A673 (cell line): ENCODE measurements around the gene MGARP.

Experiments
- EZH2 ChIP-seq: fragments of 200-600 bp; sonication (generic); IDR thresholded peaks from 2 replicates; pipeline ENCODE4 v1.6.1; 2017; ENCODE audit warnings: borderline replicate concordance, low read depth, mild to moderate bottlenecking, mixed read lengths, antibody characterized with exemption, low read length; ENCODE audit not compliant: poor library complexity, severe bottlenecking
- TF ChIP-seq, protein P1 (sequence below): fragments of 300-800, 200-600 bp; sonication (generic); conservative IDR thresholded peaks from 2 replicates; pipeline ENCODE4 v1.5.1; 2017; ENCODE audit warnings: low read depth, mild to moderate bottlenecking, antibody characterized with exemption, low read length, moderate library complexity, mixed read lengths

DNA sequence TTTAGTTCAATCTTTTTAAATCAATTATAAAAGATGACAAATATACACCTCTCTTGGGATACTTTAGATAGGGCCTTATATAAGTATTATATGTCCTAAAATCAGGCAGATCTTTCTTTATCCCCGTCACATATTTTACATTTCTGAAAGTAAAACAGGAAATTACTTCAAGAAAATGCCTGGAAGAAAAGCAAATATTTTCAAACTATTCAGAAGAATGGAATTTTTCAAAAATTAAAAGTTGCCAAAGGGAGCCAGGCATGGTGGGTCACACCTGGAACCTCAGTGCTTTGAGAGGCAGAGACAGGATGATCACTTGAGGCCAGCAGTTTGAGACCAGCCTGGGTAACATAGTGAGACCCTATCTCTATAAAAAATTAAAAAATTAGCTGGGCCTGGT lies 34.4 kb downstream of the MGARP start:
- no peak for TF ChIP-seq EZH2
- TF ChIP-seq, protein P1, sequence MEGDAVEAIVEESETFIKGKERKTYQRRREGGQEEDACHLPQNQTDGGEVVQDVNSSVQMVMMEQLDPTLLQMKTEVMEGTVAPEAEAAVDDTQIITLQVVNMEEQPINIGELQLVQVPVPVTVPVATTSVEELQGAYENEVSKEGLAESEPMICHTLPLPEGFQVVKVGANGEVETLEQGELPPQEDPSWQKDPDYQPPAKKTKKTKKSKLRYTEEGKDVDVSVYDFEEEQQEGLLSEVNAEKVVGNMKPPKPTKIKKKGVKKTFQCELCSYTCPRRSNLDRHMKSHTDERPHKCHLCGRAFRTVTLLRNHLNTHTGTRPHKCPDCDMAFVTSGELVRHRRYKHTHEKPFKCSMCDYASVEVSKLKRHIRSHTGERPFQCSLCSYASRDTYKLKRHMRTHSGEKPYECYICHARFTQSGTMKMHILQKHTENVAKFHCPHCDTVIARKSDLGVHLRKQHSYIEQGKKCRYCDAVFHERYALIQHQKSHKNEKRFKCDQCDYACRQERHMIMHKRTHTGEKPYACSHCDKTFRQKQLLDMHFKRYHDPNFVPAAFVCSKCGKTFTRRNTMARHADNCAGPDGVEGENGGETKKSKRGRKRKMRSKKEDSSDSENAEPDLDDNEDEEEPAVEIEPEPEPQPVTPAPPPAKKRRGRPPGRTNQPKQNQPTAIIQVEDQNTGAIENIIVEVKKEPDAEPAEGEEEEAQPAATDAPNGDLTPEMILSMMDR, result no peak
